KOPT-K1 (cell line): Measurements from ENCODE around the gene OXSR1.

Experiments used
- H3K27ac ChIP-seq: fragments of 200-600 bp; sonication (generic); 2 replicates; pipeline ENCODE4 v1.5.1; 2016; ENCODE audit warnings: antibody characterized with exemption, mild to moderate bottlenecking, low read depth, low read length; ENCODE audit not compliant: poor library complexity, severe bottlenecking
- H3K36me3 ChIP-seq: fragments of 200-600 bp; sonication (generic); 2 replicates; pipeline ENCODE4 v1.5.1; 2017; ENCODE audit warnings: antibody characterized with exemption, mild to moderate bottlenecking, low read length, moderate library complexity; ENCODE audit not compliant: insufficient read depth
- H3K9me3 ChIP-seq: fragments of 200-600 bp; sonication (generic); 2 replicates; pipeline ENCODE4 v1.5.1; 2017; ENCODE audit warnings: antibody characterized with exemption, low read length, mild to moderate bottlenecking; ENCODE audit not compliant: insufficient read depth, poor library complexity, severe bottlenecking

Gene OXSR1

DNA sequence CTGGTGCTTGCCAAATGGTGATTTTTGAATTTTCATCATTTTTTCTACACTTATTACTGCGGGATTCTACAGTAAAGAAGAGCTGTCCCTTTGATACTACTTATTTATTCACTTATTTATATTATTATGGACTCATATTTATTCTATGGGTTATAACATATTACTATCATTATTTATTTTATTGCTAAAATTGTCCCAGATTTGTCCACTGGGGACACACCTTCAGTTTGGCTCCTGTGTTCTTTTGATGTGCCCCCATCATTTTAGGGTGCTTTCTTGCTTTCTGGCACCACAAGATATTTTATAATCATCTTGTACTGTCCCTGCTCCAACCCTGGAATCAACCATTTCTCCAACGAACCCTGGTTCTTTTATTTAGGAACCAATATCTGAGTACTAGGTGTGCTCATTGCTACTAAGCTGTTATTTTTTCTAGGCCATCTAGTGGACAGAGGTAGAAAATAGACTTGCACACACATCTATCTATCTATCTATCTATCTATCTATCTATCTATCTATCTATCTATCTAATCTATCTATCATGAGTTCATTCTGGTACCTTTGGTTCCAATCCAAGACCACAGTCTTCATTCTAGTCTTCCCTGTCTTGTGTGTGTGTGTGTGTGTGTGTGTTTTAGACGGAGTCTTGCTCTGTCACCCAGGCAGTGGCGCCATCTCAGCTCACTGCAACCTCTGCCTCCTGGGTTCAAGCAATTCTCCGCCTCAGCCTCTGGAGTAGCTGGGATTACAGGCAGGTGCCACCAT is 132.8 kb downstream of the OXSR1 start:
- H3K9me3 ChIP-seq, result no peaks in the 10 kb centered on the region
- no peak overlapping the region for H3K27ac ChIP-seq
- H3K36me3 ChIP-seq, result no peaks in the 10 kb centered on the region
